A673 (cell line): ENCODE measurements around the gene PMP22. TPM values are rescaled to one million over a fixed set of nuclear protein-coding genes. Genes with fewer than 3 reads are reported as not detected.

Source experiments
- BruUV-seq: library from RNA; stranded (reverse); fragments of 400-500 nt; replicated peaks from 2 replicates; lab custom pipeline; 2021; lab: Mats Ljungman, UMichigan
- CTCF ChIA-PET: fragments of 300-600 bp; sonication (Branson Sonifier 250); formaldehyde crosslinking; loops from one replicate; lab custom pipeline; 2022; ENCODE audit warnings: antibody characterized with exemption; lab: Charles Lee
- POLR2A ChIA-PET: fragments of 300-600 bp; sonication (Branson Sonifier 250); formaldehyde crosslinking; loops from one replicate; lab custom pipeline; 2022; ENCODE audit warnings: antibody characterized with exemption; ENCODE audit not compliant: low non-redundant PET; lab: Charles Lee
- DNase-seq: peaks from one replicate; pipeline ENCODE4 v3.0.0-alpha.2; 2015; ENCODE audit warnings: low spot score
- H3K27ac ChIP-seq: fragments of 200-600 bp; sonication (generic); 2 replicates; pipeline ENCODE4 v1.5.1; 2016; ENCODE audit warnings: mixed run types, low read depth, mild to moderate bottlenecking, mixed read lengths, antibody characterized with exemption, low read length; ENCODE audit not compliant: poor library complexity, severe bottlenecking
- H3K27me3 ChIP-seq: fragments of 200-600 bp; sonication (generic); replicated peaks from 2 replicates; pipeline ENCODE4 v1.6.1; 2017; ENCODE audit warnings: mixed run types, low read depth, mild to moderate bottlenecking, mixed read lengths, antibody characterized with exemption, low read length; ENCODE audit not compliant: insufficient read depth, poor library complexity
- H3K36me3 ChIP-seq: fragments of 200-600 bp; sonication (generic); 2 replicates; pipeline ENCODE4 v1.6.1; 2016; ENCODE audit warnings: mixed run types, mild to moderate bottlenecking, mixed read lengths, antibody characterized with exemption, low read length; ENCODE audit not compliant: insufficient read depth, poor library complexity, severe bottlenecking
- H3K4me1 ChIP-seq: fragments of 200-600 bp; sonication (generic); 2 replicates; pipeline ENCODE4 v1.6.1; 2017; ENCODE audit warnings: mixed run types, mild to moderate bottlenecking, mixed read lengths, antibody characterized with exemption, low read length; ENCODE audit not compliant: insufficient read depth, poor library complexity, severe bottlenecking
- H3K4me3 ChIP-seq: fragments of 200-600 bp; sonication (generic); 2 replicates; pipeline ENCODE4 v1.5.1; 2016; ENCODE audit warnings: low read depth, mixed run types, mild to moderate bottlenecking, mixed read lengths, low read length; ENCODE audit not compliant: poor library complexity, severe bottlenecking
- H3K9me3 ChIP-seq: fragments of 200-600 bp; sonication (generic); 2 replicates; pipeline ENCODE4 v1.6.1; 2016; ENCODE audit warnings: mixed run types, low read depth, mild to moderate bottlenecking, mixed read lengths, antibody characterized with exemption, low read length; ENCODE audit not compliant: poor library complexity, severe bottlenecking
- CTCF ChIP-seq: fragments of 300-800, 200-600 bp; sonication (generic); conservative IDR thresholded peaks from 2 replicates; pipeline ENCODE4 v1.5.1; 2017; ENCODE audit warnings: low read depth, mild to moderate bottlenecking, antibody characterized with exemption, low read length, moderate library complexity, mixed read lengths
- EZH2 ChIP-seq: fragments of 200-600 bp; sonication (generic); IDR thresholded peaks from 2 replicates; pipeline ENCODE4 v1.6.1; 2017; ENCODE audit warnings: borderline replicate concordance, low read depth, mild to moderate bottlenecking, mixed read lengths, antibody characterized with exemption, low read length; ENCODE audit not compliant: poor library complexity, severe bottlenecking
- intact Hi-C: fragments of 100-400 bp; cut with micrococcal nuclease; formaldehyde crosslinking; loops from one replicate; pipeline ENCODE4 v1.10.0; 2022; ENCODE audit not compliant: unreplicated experiment
- total RNA-seq: library from RNA; stranded (reverse); gene quantifications from 2 replicates; pipeline ENCODE4 v1.2.3, GENCODE V29; 2021

PMP22 gene
- total RNA-seq, 1 experiment from 2014 or later: not detected

GRCh38 chr17:15267996-15268395, 2.9 kb upstream of the PMP22 start:
- no peak for DNase-seq
- intact Hi-C loops: no loop called here
- TF ChIP-seq CTCF (no peak), EZH2 (no peak)
- H3K36me3 ChIP-seq: no peaks in the 10 kb centered on the region
- peaks cover 46% of the 10 kb centered on the region for H3K27me3 ChIP-seq
- no peaks in the 10 kb centered on the region for H3K9me3 ChIP-seq
- no TSS peak for BruUV-seq
- no peaks in the 10 kb centered on the region for H3K4me1 ChIP-seq
- ChIA-PET POLR2A (no interaction called here), CTCF (no interaction called here)
- H3K27ac ChIP-seq: no peak overlapping the region
- H3K4me3 ChIP-seq: no peak overlapping the region

DNA sequence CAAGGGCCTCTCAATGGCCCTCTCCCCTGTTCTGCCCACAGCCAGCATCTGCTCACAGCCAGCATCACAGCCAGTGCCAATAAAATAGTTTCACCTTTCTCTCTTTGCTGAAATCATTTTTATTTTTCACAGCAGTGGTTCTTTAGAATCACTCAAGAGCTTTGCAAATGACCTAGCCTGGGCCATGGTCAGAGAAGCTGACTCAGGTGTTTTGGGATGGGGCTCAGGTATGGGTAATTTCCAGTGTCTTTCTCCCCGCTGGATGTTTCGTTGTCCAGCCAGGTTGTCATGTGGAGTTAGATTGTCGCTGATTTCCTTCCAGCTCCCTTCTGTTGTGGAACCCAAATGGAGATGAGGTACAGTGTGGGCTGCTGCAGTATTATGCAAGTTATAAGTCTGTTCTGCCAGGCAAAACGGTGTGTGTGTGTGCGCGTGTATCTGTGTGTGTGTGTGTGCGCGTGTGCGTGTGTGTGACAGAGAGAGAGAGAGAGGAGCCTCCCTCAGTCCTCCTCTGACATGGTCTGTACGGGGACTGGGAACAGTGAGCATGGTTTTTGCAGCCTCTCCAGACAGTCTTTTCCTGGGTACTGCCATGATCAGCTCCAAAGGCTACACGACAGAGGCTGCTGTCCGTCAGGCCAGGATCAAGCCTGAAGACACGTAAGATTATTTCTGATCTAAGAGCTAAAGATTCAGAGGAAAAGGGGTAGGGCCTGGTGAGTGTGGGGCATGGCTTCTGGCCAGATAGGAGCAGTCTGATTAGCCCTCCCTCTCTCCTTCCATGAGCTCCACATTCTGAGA, 1.4 kb upstream of the PMP22 start:
- POLR2A ChIA-PET: no interaction called here

DNA sequence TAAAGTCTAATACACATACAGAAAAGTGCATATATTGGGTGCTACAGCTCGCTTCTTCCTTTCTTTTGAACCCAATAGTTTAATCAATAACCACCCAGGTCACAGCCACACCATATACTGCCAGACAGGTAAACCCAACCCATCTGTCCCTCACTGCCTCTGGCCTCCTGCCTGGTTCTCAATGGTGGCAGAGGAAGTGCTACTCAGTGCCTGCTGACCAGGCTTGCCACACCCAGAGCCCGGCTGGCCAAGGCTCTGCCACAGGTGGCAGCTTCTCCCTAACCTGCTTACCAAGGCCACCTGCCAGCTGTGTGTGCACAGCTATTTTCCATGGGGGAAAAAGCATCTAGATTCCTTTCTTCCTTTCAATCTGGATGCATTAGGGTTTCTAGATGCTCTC, 584 bp downstream of the PMP22 start:
- Histone ChIP-seq H3K27ac (no peak overlapping the region), H3K9me3 (no peaks in the 10 kb centered on the region), H3K27me3 (peaks cover 77% of the 10 kb centered on the region), H3K4me3 (no peak overlapping the region), H3K36me3 (no peaks in the 10 kb centered on the region), H3K4me1 (no peaks in the 10 kb centered on the region)
- no peak for DNase-seq
- no TSS peak for BruUV-seq
- ChIA-PET CTCF (interaction anchor here (2.1 kb wide), 1 partner anchor 239 kb away, joined by 5 read pairs; no protein-coding TSS in a partner anchor), POLR2A (no interaction called here)
- TF ChIP-seq CTCF (no peak), EZH2 (no peak)
- intact Hi-C loops: no loop called here

More for the DNA sequence above, 1.4 kb upstream of the PMP22 start:
- Histone ChIP-seq H3K4me3 (no peak overlapping the region), H3K36me3 (no peaks in the 10 kb centered on the region), H3K9me3 (no peaks in the 10 kb centered on the region), H3K27me3 (peaks cover 61% of the 10 kb centered on the region), H3K27ac (no peak overlapping the region), H3K4me1 (no peaks in the 10 kb centered on the region)
- DNase-seq: no peak
- BruUV-seq: no TSS peak
- intact Hi-C loops: no loop called here
- no peak for TF ChIP-seq EZH2
- no peak for TF ChIP-seq CTCF
- CTCF ChIA-PET: no interaction called here
